Measurements from ENCODE around the gene SLC16A12.

The SLC16A12 gene

GRCh38 chr10:89536013-89536354, 590 bp upstream of the SLC16A12 start:
- TF ChIP-seq SIN3A (IDR thresholded peaks at IDR 0.05; ENCODE audit: borderline replicate concordance, insufficient read depth, low read length) (no peak), FOXP2 (optimal IDR thresholded peaks at IDR 0.05; ENCODE audit: borderline replicate concordance, extremely low read depth, extremely low read length, insufficient read depth) (no peak), REST (IDR thresholded peaks at IDR 0.05; ENCODE audit: insufficient read depth in 1 of 2, low read depth in 2 of 2, low read length in 2 of 2) (no peak), POLR2AphosphoS5 (IDR thresholded peaks at IDR 0.05; ENCODE audit: low read depth, low read length) (no peak), TAF1 (IDR thresholded peaks at IDR 0.05; ENCODE audit: borderline replicate concordance, insufficient read depth, low read length) (no peak)

GRCh38 chr10:89534826-89535166, 598 bp downstream of the SLC16A12 start:
- no peak for TF ChIP-seq FOXP2 (optimal IDR thresholded peaks at IDR 0.05; ENCODE audit: borderline replicate concordance, extremely low read depth, extremely low read length, insufficient read depth)
- TF ChIP-seq TAF1 (IDR thresholded peaks at IDR 0.05; ENCODE audit: borderline replicate concordance, insufficient read depth, low read length): no peak
- no peak for TF ChIP-seq REST (IDR thresholded peaks at IDR 0.05; ENCODE audit: insufficient read depth in 1 of 2, low read depth in 2 of 2, low read length in 2 of 2)
- no peak for TF ChIP-seq SIN3A (IDR thresholded peaks at IDR 0.05; ENCODE audit: borderline replicate concordance, insufficient read depth, low read length)
- no peak for TF ChIP-seq POLR2AphosphoS5 (IDR thresholded peaks at IDR 0.05; ENCODE audit: low read depth, low read length)

- TF ChIP-seq FOXP2 (optimal IDR thresholded peaks at IDR 0.05; ENCODE audit: borderline replicate concordance, extremely low read depth, extremely low read length, insufficient read depth) (no peak), SIN3A (IDR thresholded peaks at IDR 0.05; ENCODE audit: borderline replicate concordance, insufficient read depth, low read length) (no peak), POLR2AphosphoS5 (IDR thresholded peaks at IDR 0.05; ENCODE audit: low read depth, low read length) (no peak)
These were observed 2.9 kb downstream of the SLC16A12 start for GRCh38 chr10:89532476-89532875.

- TF ChIP-seq FOXP2 (optimal IDR thresholded peaks at IDR 0.05; ENCODE audit: borderline replicate concordance, extremely low read depth, extremely low read length, insufficient read depth): no peak
- TF ChIP-seq REST (IDR thresholded peaks at IDR 0.05; ENCODE audit: insufficient read depth in 1 of 2, low read depth in 2 of 2, low read length in 2 of 2): no peak
- no peak for TF ChIP-seq SIN3A (IDR thresholded peaks at IDR 0.05; ENCODE audit: borderline replicate concordance, insufficient read depth, low read length)
These were observed 4.0 kb downstream of the SLC16A12 start for GRCh38 chr10:89531359-89531758.

- TF ChIP-seq FOXP2 (optimal IDR thresholded peaks at IDR 0.05; ENCODE audit: borderline replicate concordance, extremely low read depth, extremely low read length, insufficient read depth) (no peak), SIN3A (IDR thresholded peaks at IDR 0.05; ENCODE audit: borderline replicate concordance, insufficient read depth, low read length) (no peak), TAF1 (IDR thresholded peaks at IDR 0.05; ENCODE audit: borderline replicate concordance, insufficient read depth, low read length) (no peak), REST (IDR thresholded peaks at IDR 0.05; ENCODE audit: insufficient read depth in 1 of 2, low read depth in 2 of 2, low read length in 2 of 2) (no peak), POLR2AphosphoS5 (IDR thresholded peaks at IDR 0.05; ENCODE audit: low read depth, low read length) (no peak)
These were observed 9.0 kb downstream of the SLC16A12 start for GRCh38 chr10:89526358-89526757.

Data from PFSK-1 (cell line).